Measurements from ENCODE around the gene EVC2. TPM values are rescaled to one million over a fixed set of nuclear protein-coding genes. Genes with fewer than 3 reads are reported as not detected.

EVC2 gene
- total and polyA plus RNA-seq, 9 of the 15 experiments (the other 6 are each of a cell fraction or from before 2014, with no cell fraction given): 0.03 to 0.55 (median 0.38) TPM; not detected in 1

DNA sequence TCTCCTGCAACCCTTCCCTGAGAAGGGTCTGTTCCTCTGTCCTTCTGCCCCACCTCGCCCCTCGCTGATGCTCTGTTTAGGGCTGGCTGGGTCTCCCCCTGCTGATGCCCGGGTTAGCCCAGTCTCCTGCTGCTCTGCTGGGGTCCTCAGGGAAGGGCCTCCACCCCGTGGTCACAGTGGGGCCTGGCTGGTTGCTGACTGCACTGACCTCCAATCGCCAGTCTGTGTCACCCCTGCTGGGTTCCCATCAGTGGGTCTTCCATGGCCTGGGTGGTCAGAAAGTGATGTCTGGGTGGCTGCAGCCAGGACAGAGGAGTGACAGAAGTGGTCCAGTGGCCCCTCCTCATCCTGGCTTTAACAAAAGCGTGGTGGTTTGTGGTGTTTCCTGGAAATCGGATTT, 47.3 kb upstream of the EVC2 start (continued):
- TF ChIP-seq, protein P1, sequence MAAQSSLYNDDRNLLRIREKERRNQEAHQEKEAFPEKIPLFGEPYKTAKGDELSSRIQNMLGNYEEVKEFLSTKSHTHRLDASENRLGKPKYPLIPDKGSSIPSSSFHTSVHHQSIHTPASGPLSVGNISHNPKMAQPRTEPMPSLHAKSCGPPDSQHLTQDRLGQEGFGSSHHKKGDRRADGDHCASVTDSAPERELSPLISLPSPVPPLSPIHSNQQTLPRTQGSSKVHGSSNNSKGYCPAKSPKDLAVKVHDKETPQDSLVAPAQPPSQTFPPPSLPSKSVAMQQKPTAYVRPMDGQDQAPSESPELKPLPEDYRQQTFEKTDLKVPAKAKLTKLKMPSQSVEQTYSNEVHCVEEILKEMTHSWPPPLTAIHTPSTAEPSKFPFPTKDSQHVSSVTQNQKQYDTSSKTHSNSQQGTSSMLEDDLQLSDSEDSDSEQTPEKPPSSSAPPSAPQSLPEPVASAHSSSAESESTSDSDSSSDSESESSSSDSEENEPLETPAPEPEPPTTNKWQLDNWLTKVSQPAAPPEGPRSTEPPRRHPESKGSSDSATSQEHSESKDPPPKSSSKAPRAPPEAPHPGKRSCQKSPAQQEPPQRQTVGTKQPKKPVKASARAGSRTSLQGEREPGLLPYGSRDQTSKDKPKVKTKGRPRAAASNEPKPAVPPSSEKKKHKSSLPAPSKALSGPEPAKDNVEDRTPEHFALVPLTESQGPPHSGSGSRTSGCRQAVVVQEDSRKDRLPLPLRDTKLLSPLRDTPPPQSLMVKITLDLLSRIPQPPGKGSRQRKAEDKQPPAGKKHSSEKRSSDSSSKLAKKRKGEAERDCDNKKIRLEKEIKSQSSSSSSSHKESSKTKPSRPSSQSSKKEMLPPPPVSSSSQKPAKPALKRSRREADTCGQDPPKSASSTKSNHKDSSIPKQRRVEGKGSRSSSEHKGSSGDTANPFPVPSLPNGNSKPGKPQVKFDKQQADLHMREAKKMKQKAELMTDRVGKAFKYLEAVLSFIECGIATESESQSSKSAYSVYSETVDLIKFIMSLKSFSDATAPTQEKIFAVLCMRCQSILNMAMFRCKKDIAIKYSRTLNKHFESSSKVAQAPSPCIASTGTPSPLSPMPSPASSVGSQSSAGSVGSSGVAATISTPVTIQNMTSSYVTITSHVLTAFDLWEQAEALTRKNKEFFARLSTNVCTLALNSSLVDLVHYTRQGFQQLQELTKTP (IDR thresholded peaks at IDR 0.05; ENCODE audit: low read depth in 1 of 2, partially characterized antibody in 2 of 2): no peak
- no peak for TF ChIP-seq ZNF274 (IDR thresholded peaks at IDR 0.05; ENCODE audit: borderline replicate concordance, low read depth, low read length)
- TF ChIP-seq PPARD (CRISPR knock-in tag; IDR thresholded peaks at IDR 0.05): no peak
- TF ChIP-seq SMARCA5 (IDR thresholded peaks at IDR 0.05): no peak
- TF ChIP-seq SRSF7 (optimal IDR thresholded peaks at IDR 0.05; ENCODE audit: low read depth, low read length): no peak
- TF ChIP-seq ZZZ3 (IDR thresholded peaks at IDR 0.05): no peak

DNA sequence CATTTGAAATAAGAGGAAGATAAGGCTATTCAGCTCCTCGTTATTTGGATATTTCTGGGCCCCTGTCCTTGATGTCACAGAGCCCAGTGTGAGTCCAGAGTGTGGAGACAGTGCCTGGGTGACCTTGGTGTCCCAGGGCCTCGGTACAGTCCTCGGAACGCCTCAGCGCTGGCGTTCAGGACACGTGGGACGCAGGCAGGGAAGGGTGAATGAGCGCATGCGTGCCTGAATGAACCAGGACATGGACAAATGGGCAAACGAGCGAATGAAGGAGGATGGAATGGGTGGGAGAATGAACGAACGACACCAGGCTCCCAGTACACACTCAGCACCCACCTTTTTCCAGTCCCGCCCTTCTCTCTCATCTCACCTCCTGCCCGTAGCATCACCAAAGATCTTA, 46.8 kb upstream of the EVC2 start:
- FAIRE-seq: no peak
- Histone ChIP-seq H3K27ac (ENCODE audit: extremely low read depth, low read depth, low read length) (no peak overlapping the region), H3K9me1 (ENCODE audit: control insufficient read depth, insufficient read depth, low read length) (no peaks in the 10 kb centered on the region), H3K79me2 (ENCODE audit: control insufficient read depth, insufficient read depth, low read length) (no peaks in the 10 kb centered on the region), H3K27me3 (ENCODE audit: control insufficient read depth in 2 of 2, insufficient read depth in 2 of 2, low read length in 2 of 2) (peaks cover 0 to 10% of the 10 kb centered on the region in 2 experiments; a peak in 1 of 5 replicates), H3K36me3 (ENCODE audit: control insufficient read depth, insufficient read depth, low read length) (no peaks in the 10 kb centered on the region), H3K4me2 (ENCODE audit: insufficient read depth, low read length) (no peak overlapping the region), H4K20me1 (replicated peaks; ENCODE audit: control insufficient read depth, insufficient read depth, low read length) (no peaks in the 10 kb centered on the region; the same call in 1 of the 2 replicates), H2AFZ (ENCODE audit: low read depth, low read length) (no peak overlapping the region), H3K9me3 (replicated peaks; ENCODE audit: control insufficient read depth, insufficient read depth, low read depth, low read length) (no peaks in the 10 kb centered on the region), H3K4me1 (replicated peaks in 1 of 2; ENCODE audit: control insufficient read depth in 2 of 2, insufficient read depth in 2 of 2, low read length in 2 of 2) (peaks cover 4 to 7% of the 10 kb centered on the region in 2 experiments; a peak in 2 of 5 replicates), H3K9ac (ENCODE audit: insufficient read depth in 1 of 2, low read depth in 2 of 2, low read length in 2 of 2) (no peak overlapping the region), H3K4me3 (no peak overlapping the region)
- TF ChIP-seq ZNF707 (CRISPR knock-in tag; conservative IDR thresholded peaks at IDR 0.05): no peak
- 0 out of 4 replicates have a peak, but pooled peaks of 1 of the 2 experiments have one; percentile 15 for TF ChIP-seq NRF1 (conservative IDR thresholded peaks at IDR 0.05 in 1 of 2, IDR thresholded peaks at IDR 0.05 in 1 of 2)
- intact Hi-C loops (cut with micrococcal nuclease): no loop called here
- no peak for ATAC-seq
- 14% methylated on average over 16 of the region's 16 CpGs for WGBS (ENCODE audit: insufficient coverage, low coverage, missing lambda C conversion rate)
- BruUV-seq (replicated peaks): no TSS peak
- ChIA-PET CTCF (ENCODE audit: low intra/inter-chr PET ratio) (no interaction called here), POLR2A (no interaction called here)
- in situ Hi-C loops (cut with MboI): no loop called here
- DNase-seq (ENCODE audit: extremely low read depth in 1 of 4, low spot score in 3 of 4): no peak
